SK-N-DZ (cell line): ENCODE measurements around the gene CDC42EP2. TPM values are rescaled to one million over a fixed set of nuclear protein-coding genes. Genes with fewer than 3 reads are reported as not detected.

Experiments
- DNase-seq: peaks from one replicate; pipeline ENCODE4 v3.0.0-alpha.2; 2015; ENCODE audit warnings: low spot score
- polyA plus RNA-seq, 2 experiments: library from polyadenylated mRNA; depleted of rRNA; stranded (reverse); fragments of >200 nt; gene quantifications; 2 replicates each; pipeline ENCODE4 v1.2.3, GENCODE V29; 2014

The CDC42EP2 gene, protein sequence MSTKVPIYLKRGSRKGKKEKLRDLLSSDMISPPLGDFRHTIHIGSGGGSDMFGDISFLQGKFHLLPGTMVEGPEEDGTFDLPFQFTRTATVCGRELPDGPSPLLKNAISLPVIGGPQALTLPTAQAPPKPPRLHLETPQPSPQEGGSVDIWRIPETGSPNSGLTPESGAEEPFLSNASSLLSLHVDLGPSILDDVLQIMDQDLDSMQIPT
- polyA plus RNA-seq (2014; cell fraction: cytosol; rRNA removed), result 0.08 and 0.54 TPM in 2 replicates
- polyA plus RNA-seq (2014; cell fraction: nucleus; rRNA removed), result 0.64 and 0.82 TPM in 2 replicates

DNA sequence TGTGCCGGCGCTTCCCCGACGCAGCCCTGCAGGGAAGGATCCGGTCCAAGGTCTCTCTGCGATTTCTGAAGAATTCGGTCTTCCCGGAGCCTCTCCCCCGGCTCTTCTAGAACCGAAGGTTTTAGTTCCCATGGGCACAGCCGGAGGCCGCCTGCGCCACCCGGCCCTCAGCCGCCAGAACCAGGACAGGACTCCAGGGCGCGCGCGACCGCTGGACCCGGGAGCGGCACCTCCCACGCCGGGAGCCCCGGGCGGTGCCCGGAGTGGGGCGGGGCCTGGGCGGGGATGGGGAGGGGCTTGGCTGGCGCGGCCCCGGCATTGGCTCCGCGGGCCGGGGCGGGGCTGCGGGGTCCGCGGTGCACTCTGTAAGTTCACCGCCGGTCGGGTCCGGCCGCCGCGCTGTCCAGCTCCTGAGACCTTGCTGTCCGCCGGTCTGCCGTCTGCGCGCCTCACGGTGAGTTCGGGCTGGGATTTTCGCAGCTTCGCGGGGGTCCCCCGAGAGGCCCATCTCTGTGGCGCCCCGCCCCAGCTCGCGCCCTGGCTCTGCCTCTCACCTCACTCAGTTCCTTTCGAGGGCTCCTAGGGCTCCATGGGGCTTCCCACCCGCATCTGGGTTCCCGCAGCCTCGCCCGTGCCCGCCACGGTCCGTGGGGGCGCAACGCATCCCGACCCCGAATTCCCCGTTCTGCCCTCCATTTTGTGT is at the start of gene CDC42EP2:
CDC42EP2 (plus strand) TSS at position 366 of the 703 bp plus-strand sequence. CDS start 6,033 bp downstream, outside the sequence.
- DNase-seq, result peak; percentile 75

DNA sequence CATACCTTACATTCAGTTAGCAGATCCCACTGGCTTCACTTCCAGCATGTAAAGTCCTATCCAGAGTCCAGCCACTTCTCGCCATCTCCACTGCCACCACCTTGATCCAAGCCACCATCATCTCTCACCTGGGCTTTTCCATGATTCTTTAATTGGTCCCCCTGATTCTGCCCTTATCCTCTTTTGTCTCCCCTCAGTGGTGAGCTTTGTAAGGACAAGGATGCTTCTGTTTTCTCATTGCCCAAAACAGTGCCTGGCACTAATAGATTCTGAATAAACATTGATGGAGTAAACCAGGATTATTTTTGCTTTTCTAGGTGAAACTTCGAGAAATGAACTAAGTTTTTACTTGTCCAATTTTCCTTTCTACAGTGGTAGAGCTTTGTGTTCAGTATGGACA is 48.5 kb upstream of the CDC42EP2 start:
- DNase-seq, result no peak

DNA sequence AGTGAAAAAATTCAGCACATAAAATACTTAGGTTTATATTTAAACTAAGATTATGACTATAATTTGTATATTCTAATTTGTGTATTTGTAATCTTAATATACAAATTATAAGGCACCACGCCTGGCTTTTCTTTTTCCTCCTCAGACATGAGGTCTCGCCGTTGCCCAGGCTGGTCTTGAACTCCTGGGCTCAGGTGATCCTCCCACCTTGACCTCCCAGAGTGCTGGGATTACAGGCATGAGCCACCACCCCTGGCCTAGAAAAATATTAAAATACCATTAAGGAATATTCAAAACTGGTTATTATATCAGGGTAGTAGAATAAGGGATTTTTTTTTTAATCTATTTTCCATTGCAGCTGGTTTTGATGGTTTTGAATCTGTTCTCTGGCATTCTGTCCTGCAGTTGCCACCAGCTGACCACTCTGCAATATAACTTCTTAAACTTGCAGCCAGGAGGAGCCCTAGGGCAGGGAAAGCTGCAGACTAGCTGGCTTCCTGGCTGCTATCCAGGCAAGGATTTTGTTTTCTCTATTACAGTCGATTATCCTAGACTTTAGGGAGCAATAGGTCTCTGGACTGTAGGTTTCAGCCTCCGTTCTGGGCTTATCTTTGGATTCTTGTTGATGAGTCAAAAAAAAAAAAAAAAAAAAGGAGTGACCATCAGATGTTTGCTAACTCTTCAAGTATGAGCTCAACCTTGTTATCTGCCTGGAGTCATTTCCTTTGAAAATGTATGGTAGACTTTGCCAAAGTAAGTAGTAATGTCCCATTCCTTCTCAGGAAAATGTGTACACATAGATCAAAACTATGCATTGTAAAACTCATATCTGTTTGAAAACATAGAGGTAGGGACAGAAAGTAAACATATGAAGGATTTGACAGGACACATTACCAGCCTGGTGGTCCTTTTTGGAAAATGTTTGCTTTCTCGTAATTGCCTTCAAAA is 39.7 kb upstream of the CDC42EP2 start:
- DNase-seq, result peak; percentile 43

DNA sequence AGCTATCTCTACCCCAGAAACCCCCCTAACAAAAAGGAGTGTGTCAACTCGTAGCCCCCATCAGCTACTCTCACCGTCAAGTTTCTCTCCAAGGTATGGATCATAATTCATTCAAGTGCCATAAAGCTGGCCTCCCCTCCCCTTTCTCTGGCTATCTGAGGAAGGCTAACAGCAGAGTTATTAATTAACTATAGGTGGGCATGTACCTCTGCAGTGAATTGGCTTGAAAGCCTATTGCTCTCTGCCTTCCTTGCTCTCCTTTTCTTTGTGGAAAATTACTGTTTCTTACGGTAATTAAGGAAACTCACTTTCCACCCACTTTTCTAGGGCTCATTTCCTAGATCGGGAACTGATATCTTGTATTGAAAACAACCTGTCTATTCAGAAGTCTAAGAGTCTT is 38.8 kb upstream of the CDC42EP2 start:
- no peak for DNase-seq

DNA sequence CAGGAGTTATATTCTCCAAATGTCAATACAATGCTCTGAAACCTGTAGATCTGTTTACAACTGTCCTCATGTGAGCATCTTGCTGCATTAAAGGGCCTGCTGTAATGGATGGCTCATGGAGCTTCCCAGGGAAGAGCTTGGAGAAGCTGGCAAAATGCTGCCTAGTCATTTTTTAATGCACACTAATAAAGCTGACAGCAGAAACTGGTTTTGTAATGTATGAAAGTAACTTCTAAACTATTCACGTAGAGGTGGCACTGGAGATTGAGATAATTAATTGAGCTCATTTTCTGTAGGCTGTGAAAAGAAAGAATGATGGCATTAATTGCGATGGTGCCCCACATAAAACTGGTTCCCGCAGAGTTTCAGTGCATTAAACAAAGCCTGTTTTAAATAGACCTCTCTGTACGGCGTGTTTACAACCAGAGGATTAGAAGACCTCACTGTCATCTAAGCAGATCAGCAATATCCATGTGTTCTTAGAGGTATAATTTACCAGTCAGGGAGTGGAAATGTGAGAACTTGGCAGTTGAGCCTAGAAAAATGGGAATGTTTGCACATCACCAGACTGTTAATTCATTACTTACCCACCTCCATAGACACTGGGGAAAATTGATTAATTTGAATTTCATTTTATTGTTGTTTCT is 36.9 kb upstream of the CDC42EP2 start:
- no peak for DNase-seq

DNA sequence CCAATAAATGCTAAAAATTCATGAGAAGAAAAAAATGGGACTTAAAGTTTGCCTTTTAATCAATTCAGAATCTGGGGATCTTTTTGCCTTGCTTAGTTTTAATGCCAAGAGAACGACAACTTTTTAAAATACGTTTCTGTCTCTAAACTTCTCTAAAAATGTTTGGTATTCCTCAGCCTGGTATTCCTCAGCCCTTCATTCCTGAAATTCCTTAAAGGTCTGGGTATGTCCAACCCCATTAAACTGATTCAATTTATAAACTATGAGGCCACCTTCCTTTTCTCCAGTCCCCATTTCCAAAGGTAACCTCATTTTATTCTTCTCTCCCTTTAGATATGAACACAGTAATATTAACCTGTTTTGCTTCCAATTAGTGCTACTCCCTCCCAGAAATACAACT is 36.3 kb upstream of the CDC42EP2 start:
- no peak for DNase-seq

DNA sequence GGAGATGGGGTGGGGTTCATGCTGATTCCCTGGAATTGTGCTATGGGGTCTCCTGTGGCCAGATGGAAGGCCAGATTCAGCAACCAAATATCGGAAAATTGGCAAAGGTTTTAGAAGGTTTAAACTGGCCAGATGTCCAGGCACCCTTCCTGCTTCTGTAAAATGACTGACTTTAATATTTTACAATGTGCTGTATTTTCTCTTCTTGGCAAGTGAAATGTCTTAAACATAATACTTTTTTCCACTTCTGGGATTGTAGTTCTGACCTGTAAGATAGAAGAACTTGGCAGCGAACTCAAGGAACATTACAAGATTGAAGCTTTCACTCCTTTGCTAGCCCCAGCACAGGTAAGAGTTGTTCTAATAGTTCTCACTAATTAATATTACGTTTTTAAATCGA is 35.4 kb upstream of the CDC42EP2 start:
- no peak for DNase-seq

DNA sequence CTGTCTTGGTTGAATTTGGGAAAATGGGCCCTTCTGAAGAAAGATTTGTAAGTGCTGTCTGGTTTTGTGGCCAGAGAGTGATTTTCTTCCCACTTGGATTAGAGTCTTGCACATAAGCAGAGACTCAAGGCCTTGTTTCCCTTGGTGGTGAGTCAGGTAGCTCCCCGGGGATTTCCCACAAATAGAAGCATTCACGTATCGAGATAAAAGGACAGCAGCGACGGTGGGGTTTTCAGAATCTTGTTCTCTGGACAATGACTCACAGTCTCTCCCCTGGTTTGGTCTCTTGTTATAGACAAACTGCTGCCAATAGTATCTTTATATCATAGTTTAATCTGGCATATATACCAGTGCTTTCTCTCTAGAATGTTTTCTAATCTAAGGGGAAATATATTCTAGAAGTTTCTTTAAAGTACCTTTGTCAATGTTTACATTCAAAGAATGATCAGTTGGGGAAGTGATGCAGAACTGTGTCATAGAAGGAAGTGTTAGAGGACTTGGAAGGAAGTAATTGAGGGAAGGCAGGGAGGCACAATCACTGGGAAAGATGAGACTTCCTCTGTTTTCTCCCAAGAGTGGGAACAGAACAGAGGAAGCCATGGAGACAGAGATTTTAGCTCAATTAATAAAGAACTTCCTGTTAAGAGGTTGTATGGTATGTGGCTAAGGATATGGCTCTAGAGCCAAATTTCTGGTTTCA is 34.8 kb upstream of the CDC42EP2 start:
- DNase-seq, result no peak

DNA sequence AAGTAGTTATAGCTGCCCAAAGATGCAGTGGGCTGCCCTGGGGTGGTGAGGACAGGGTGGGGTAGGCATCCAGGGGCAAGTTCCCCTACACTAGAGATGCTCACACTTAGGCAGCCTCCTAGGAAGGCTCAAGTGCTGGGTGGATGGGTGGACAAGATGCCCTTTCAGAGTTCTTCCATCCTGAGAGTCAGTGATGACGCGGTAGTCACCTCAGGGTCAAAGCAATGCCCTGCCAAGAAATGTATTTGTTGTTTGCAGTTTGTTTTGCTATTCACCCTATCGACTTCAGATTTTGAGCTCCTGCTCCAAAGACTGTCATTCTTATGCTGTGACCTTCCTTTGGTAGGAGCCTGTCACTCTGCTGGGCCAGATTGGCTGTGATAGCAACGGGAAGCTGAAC is 34.0 kb upstream of the CDC42EP2 start:
- no peak for DNase-seq

DNA sequence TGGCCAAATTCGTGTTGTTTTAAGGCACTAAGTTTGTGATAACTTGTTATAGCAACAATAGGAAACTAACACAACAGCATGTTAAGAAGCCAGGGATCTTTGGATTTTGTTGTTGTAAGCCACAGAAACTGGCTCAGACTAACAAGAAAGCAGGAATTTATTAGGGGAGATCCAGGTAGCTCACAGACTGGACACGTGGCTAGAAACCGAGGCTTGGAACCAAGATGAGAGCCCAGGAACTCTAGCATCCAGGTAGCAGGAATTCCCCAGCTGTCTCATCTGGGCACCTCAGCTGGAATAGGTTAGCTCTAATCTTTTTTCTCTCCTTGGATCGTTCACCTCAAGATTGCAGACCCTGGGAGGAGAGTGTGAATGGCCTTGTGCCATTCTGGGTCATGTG is 28.0 kb upstream of the CDC42EP2 start:
- no peak for DNase-seq

DNA sequence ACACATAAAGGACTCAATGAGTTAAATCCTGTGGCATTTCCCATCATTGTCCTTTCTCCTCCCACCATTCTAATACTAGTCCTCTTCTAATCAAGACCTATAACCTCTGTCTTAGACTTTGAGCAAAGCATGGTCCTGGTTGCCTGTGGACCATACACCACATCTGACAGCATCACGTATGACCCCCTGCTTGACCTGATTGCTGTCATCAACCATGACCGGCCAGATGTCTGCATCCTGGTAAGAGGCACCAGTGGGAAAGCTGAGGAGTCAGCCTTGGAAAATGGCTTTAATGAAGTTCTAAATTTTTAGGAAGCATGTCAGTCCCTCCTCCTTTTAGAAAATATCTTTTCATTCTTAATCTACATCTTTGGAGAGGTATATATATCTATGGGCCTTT is 27.1 kb upstream of the CDC42EP2 start:
- DNase-seq, result no peak

DNA sequence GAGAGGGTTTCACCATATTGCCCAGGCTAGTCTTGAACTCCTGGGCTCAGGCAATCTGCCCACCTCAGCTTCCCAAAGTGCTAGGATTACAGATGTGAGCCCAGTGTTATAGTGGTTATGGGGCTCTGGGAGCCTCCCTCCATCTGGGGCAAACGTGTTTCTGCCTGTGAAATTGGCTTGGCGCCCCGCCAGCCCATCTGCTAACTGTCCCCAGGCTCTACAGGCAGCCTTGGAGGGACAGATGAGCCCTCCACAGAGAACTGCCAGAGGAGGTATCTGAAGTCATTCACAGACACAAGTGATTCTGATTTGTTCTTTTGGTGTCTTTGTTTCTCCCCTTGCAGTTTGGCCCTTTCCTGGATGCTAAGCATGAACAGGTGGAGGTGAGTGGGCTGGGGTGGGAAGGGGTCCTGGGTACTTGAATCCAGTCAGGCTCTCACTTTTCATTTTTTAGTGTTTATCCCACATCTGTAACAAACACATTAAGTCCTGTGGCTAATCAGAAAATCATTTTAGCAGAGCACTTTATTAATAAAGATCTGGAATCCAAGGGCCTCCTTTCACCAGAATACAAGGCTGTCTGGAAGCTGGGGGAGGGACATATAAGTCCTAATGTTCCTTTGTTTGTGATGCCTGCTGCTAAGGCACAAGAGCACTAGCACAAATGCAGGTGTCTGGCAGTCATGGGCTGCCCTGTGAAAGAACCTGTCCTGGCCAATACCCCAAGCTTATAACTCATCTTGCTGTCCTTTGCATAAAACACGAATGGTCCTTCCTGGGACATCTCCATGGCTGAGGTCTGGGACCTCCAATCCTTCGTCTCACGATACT is 25.7 kb upstream of the CDC42EP2 start:
- DNase-seq, result no peak

DNA sequence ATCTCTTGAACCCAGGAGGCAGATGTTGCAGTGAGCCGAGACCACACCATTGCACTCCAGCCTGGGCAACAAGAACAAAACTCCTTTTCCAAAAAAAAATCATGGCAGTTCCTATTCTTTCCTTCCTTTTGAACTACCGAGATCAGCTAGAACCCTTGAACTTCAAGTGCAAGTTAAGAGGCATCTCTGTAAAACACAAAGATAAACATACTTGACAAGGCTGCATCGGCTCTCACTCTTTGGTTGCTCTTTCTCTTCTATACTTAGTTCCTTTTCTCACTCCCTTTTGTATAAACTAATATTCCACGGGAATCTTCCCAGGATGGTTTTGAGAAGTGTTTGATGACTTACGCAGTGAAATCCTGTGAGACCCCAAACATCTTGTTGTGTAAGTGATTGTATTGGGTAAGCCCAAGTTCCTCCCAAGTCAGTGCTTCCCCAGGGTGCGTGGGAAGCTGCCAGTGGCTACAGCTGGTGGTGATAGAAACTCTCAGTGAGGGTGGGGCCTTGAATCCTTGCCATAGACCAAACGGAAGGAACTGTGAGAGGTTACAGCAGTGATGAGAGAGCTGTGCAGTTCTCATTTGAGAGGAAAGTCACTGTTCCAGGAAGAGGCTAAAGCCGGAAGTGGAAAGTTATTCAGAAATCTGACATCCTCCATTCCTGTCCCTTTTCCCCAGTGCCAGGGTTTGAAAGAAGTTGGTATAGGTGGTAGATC is 24.1 kb upstream of the CDC42EP2 start:
- DNase-seq, result no peak

DNA sequence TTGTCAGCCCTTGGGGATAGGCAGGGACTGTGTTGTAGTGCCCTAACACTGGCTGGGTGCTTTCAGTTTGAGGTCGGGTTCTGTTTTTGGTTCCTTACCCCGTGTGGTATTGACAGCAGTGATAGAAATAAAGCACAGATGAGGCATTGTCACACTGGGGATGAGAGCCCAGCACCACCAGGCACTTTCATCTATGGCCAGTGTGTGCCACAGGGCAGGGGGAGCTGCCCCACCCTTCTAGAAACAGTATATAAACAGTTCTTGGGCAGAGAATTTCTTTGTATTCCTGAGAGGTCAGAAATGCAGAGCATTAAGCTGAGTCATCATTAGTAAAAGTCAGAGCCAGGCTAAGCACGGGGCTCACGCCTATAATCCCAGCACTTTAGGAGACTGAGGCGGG is 23.1 kb upstream of the CDC42EP2 start:
- no peak for DNase-seq

DNA sequence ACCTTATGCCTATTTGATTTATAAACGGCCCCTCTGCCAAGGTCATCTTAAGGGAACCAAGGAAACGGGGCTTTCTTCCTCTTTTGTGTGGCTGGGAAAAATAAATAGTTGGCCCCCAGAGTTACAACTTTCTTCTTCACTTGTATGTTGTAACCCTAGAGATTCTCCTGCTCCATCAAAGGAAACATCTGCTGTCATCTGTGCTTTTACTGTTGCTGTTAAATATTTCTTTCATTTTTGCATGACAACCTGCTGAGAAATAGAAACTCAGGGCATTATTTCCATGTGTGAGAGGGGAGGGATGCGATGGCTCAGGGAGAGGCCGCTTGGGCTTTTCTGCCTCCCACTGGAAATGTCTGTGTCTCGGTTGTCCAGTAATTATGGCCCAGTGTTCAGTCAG is 21.8 kb upstream of the CDC42EP2 start:
- DNase-seq, result no peak

DNA sequence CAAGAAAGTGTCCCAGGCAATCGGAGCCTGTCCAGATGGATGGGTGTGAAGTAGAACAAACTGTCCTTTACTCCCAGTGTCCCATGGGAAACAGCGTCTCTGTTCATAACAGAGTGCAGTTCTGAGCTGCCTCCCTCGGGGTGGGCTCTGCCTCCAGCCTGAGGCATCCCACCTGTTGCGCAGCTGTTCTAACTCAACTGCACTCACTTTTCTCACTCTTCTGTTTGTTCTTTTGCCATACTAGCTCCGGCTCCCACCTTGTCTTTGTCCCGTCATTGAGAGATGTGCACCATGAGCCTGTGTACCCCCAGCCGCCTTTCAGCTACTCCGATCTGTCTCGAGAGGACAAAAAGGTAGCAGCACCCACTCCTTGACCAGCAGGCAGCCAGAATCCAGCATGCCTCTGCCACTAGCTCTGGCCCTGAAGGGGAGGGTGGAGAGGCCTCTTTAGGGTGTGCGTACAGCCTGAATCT is 20.7 kb upstream of the CDC42EP2 start:
- DNase-seq, result no peak

DNA sequence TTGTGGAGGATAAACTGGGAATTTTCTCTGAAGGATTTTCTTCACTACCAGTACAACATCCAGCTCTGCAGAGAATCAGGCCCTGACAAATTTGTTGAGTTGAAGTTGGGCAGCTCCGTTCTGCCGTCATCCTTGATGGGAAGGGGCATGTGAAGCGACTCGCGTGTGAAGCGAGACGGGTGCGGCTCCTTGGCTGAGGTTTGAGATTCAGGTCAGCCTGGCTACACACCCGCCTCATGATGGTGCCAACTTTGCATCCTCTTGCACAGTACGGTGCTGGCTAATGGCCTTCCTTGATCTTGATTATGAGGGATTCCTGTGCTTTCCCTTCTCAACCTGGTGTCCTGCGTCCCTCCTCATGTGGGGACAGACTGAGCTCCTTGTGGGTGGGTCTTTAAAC is 19.7 kb upstream of the CDC42EP2 start:
- DNase-seq, result no peak

DNA sequence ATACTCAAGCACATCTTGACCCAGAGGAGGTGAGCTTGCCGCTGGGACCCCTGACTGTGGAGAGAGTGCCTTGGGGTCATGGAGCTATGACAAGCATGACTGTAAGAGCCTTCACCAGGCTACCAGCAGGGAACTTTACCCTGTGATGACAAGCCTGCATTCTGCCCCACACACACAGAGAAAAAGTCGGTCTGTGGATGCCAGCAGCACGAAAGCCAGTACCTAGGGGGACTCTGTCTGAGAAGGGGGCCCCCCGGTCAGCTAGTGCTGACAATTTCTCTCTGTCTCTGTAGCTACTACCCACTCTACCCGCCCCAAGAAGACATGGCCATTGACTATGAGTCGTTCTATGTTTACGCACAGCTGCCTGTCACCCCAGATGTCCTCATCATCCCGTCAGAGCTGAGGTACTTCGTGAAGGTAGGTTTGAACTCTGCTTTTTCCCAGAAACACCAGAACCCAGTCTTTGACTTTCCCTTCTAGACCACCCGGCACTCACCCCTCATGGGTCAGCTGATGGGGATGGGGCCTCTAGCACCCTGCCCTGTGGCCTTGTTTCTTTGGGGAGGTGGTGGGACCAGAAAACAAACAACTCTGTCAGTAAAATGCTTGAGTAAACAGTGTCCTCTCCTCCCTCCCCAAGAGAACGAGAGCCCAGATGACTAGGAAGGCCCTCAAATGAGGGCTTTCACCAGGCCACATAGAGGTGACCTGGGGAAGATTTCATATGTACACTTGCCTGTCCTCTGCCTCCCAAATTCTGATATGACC is 18.9 kb upstream of the CDC42EP2 start:
- DNase-seq, result no peak
